Rectal smooth muscle tissue (tissue), 1 donor: ENCODE results near the gene CCDC117.

Source experiments
- H3K27ac ChIP-seq: one replicate; pipeline ENCODE4 v1.7.0; 2013; ENCODE audit warnings: low read depth, low read length, inconsistent platforms
- H3K27me3 ChIP-seq: one replicate; pipeline ENCODE4 v1.7.0; 2013; ENCODE audit warnings: low read length; ENCODE audit not compliant: control insufficient read depth, insufficient read depth
- H3K36me3 ChIP-seq: one replicate; pipeline ENCODE4 v1.7.0; 2013; ENCODE audit warnings: low read length; ENCODE audit not compliant: control insufficient read depth, insufficient read depth
- H3K4me1 ChIP-seq: one replicate; pipeline ENCODE4 v1.7.0; 2013; ENCODE audit warnings: low read length; ENCODE audit not compliant: control insufficient read depth, insufficient read depth
- H3K4me3 ChIP-seq: one replicate; pipeline ENCODE4 v1.7.0; 2013; ENCODE audit warnings: low read length
- H3K9ac ChIP-seq: one replicate; pipeline ENCODE4 v1.7.0; 2013; ENCODE audit warnings: low read length

Gene CCDC117

GRCh38 chr22:28829358-28830181 is 57.1 kb downstream of the CCDC117 start:
- Histone ChIP-seq H3K27ac (peak overlapping the region; percentile 49), H3K4me3 (no peak overlapping the region), H3K9ac (no peak overlapping the region), H3K36me3 (no peaks in the 10 kb centered on the region), H3K4me1 (peaks cover 5% of the 10 kb centered on the region), H3K27me3 (no peaks in the 10 kb centered on the region)

GRCh38 chr22:28830441-28830840 is 57.9 kb downstream of the CCDC117 start:
- H3K9ac ChIP-seq: no peak overlapping the region
- H3K4me3 ChIP-seq: no peak overlapping the region
- no peak overlapping the region for H3K27ac ChIP-seq
- no peaks in the 10 kb centered on the region for H3K36me3 ChIP-seq
- no peaks in the 10 kb centered on the region for H3K27me3 ChIP-seq
- H3K4me1 ChIP-seq: peaks cover 5% of the 10 kb centered on the region

- no peak overlapping the region for H3K9ac ChIP-seq
- H3K27me3 ChIP-seq: no peaks in the 10 kb centered on the region
- H3K4me3 ChIP-seq: no peak overlapping the region
- H3K27ac ChIP-seq: no peak overlapping the region
- H3K4me1 ChIP-seq: peaks cover 5% of the 10 kb centered on the region
- H3K36me3 ChIP-seq: no peaks in the 10 kb centered on the region
Observed at GRCh38 chr22:28831140-28832072, 58.9 kb downstream of the CCDC117 start.

GRCh38 chr22:28832731-28833130 is 60.2 kb downstream of the CCDC117 start:
- Histone ChIP-seq H3K4me3 (no peak overlapping the region), H3K9ac (no peak overlapping the region), H3K36me3 (no peaks in the 10 kb centered on the region), H3K4me1 (peaks cover 5% of the 10 kb centered on the region), H3K27ac (no peak overlapping the region), H3K27me3 (no peaks in the 10 kb centered on the region)

- Histone ChIP-seq H3K27ac (no peak overlapping the region), H3K27me3 (no peaks in the 10 kb centered on the region), H3K36me3 (no peaks in the 10 kb centered on the region), H3K4me1 (peaks cover 5% of the 10 kb centered on the region), H3K4me3 (no peak overlapping the region), H3K9ac (no peak overlapping the region)
Observed at GRCh38 chr22:28833276-28833923, 60.9 kb downstream of the CCDC117 start.

GRCh38 chr22:28835630-28836189 is 63.2 kb downstream of the CCDC117 start:
- H3K4me1 ChIP-seq: no peaks in the 10 kb centered on the region
- H3K27me3 ChIP-seq: no peaks in the 10 kb centered on the region
- no peak overlapping the region for H3K4me3 ChIP-seq
- no peak overlapping the region for H3K27ac ChIP-seq
- no peak overlapping the region for H3K9ac ChIP-seq
- H3K36me3 ChIP-seq: no peaks in the 10 kb centered on the region

- H3K4me1 ChIP-seq: no peaks in the 10 kb centered on the region
- no peak overlapping the region for H3K4me3 ChIP-seq
- no peaks in the 10 kb centered on the region for H3K27me3 ChIP-seq
- no peak overlapping the region for H3K27ac ChIP-seq
- no peaks in the 10 kb centered on the region for H3K36me3 ChIP-seq
- H3K9ac ChIP-seq: no peak overlapping the region
Observed at GRCh38 chr22:28837640-28838039, 65.1 kb downstream of the CCDC117 start.
